Measurements from ENCODE around the gene GLRX5.
A peak's percentile ranks its signal among the peaks of the same experiment; 100 is the strongest.

GLRX5 gene

GRCh38 chr14:95502381-95502950, 32.4 kb upstream of the GLRX5 start:
- Mint-ChIP-seq H3K27me3 (ENCODE audit: low read depth) (peaks cover 13% of the 10 kb centered on the region), H3K9me3 (no peaks in the 10 kb centered on the region), H3K36me3 (ENCODE audit: low read depth) (no peaks in the 10 kb centered on the region), H3K4me3 (no peak overlapping the region), H3K27ac (peak overlapping the region in 2 of 3 experiments; percentile 37 to 69), H3K4me1 (peaks cover 51% of the 10 kb centered on the region)
- TF ChIP-seq CTCF (IDR thresholded peaks at IDR 0.05; ENCODE audit: unreplicated experiment in 3 of 3) = no peak

- H3K4me3 Mint-ChIP-seq = no peak overlapping the region
- H3K36me3 Mint-ChIP-seq (ENCODE audit: low read depth) = no peaks in the 10 kb centered on the region
- peaks cover 13% of the 10 kb centered on the region for H3K27me3 Mint-ChIP-seq (ENCODE audit: low read depth)
- H3K9me3 Mint-ChIP-seq = no peaks in the 10 kb centered on the region
- peaks cover 49% of the 10 kb centered on the region for H3K4me1 Mint-ChIP-seq
- TF ChIP-seq CTCF (IDR thresholded peaks at IDR 0.05; ENCODE audit: unreplicated experiment in 3 of 3) = no peak
- H3K27ac Mint-ChIP-seq = no peak overlapping the region
Observed at GRCh38 chr14:95503365-95504134, 31.3 kb upstream of the GLRX5 start.

GRCh38 chr14:95504135-95505029, 30.5 kb upstream of the GLRX5 start:
- peaks cover 47% of the 10 kb centered on the region for H3K4me1 Mint-ChIP-seq
- peak overlapping the region in 1 of 3 experiments; percentile 41 for H3K27ac Mint-ChIP-seq
- no peak for TF ChIP-seq CTCF (IDR thresholded peaks at IDR 0.05; ENCODE audit: unreplicated experiment in 3 of 3)
- H3K27me3 Mint-ChIP-seq (ENCODE audit: low read depth) = peaks cover 13% of the 10 kb centered on the region
- no peaks in the 10 kb centered on the region for H3K9me3 Mint-ChIP-seq
- no peaks in the 10 kb centered on the region for H3K36me3 Mint-ChIP-seq (ENCODE audit: low read depth)
- no peak overlapping the region for H3K4me3 Mint-ChIP-seq

GRCh38 chr14:95505030-95505589, 29.7 kb upstream of the GLRX5 start:
- H3K9me3 Mint-ChIP-seq = no peaks in the 10 kb centered on the region
- H3K36me3 Mint-ChIP-seq (ENCODE audit: low read depth) = no peaks in the 10 kb centered on the region
- TF ChIP-seq CTCF (IDR thresholded peaks at IDR 0.05; ENCODE audit: unreplicated experiment in 3 of 3) = no peak
- H3K27me3 Mint-ChIP-seq (ENCODE audit: low read depth) = peaks cover 12% of the 10 kb centered on the region
- H3K27ac Mint-ChIP-seq = no peak overlapping the region
- no peak overlapping the region for H3K4me3 Mint-ChIP-seq
- peaks cover 50% of the 10 kb centered on the region for H3K4me1 Mint-ChIP-seq

- Mint-ChIP-seq H3K4me3 (no peak overlapping the region), H3K36me3 (ENCODE audit: low read depth) (no peaks in the 10 kb centered on the region), H3K4me1 (peaks cover 46% of the 10 kb centered on the region), H3K9me3 (no peaks in the 10 kb centered on the region), H3K27me3 (ENCODE audit: low read depth) (peaks cover 3% of the 10 kb centered on the region), H3K27ac (no peak overlapping the region)
- TF ChIP-seq CTCF (IDR thresholded peaks at IDR 0.05; ENCODE audit: unreplicated experiment in 3 of 3) = no peak
Observed at GRCh38 chr14:95507174-95507573, 27.7 kb upstream of the GLRX5 start.

Data from nephron (organoid).